Psoas muscle (tissue), 8 donors: ENCODE data around the gene CACNG1. TPM values are rescaled to one million over a fixed set of nuclear protein-coding genes. Genes with fewer than 3 reads are reported as not detected.

Experiments
- ATAC-seq, 4 donors: fragments of 200-7000 bp; cut with Tn5 transposase; one replicate each; pipeline ENCODE4 v1.9.1; 2020; ENCODE audit warnings: moderate library complexity in 3 of 4, mild to moderate bottlenecking in 2 of 4
- DNase-seq, 2 donors: peaks; one replicate each; pipeline ENCODE4 v3.0.0-alpha.2; 2020
- H3K27ac ChIP-seq: fragments of 200-600 bp; one replicate; pipeline ENCODE4 v1.8.0; 2022
- H3K27me3 ChIP-seq, 3 donors: fragments of 200-600 bp in 1 of 3; one replicate each; pipeline versions ENCODE4 v1.6.1 to v1.8.0; 2013 to 2022; ENCODE audit warnings: low read length in 2 of 3, mild to moderate bottlenecking in 2 of 3, moderate library complexity in 1 of 3; ENCODE audit not compliant: insufficient read depth in 3 of 3
- H3K36me3 ChIP-seq, 2 donors: fragments of 200-600 bp in 1 of 2; one replicate each; pipeline versions ENCODE4 v1.6.1 to v1.8.0; 2013 to 2022; ENCODE audit warnings: low read depth in 1 of 2, mild to moderate bottlenecking in 1 of 2, moderate library complexity in 1 of 2; ENCODE audit not compliant: insufficient read depth in 1 of 2
- H3K4me1 ChIP-seq: fragments of 200-600 bp; one replicate; pipeline ENCODE4 v1.8.0; 2022
- H3K4me3 ChIP-seq: fragments of 200-600 bp; one replicate; pipeline ENCODE4 v1.8.0; 2022; ENCODE audit warnings: mild to moderate bottlenecking
- H3K9me3 ChIP-seq: fragments of 200-600 bp; one replicate; pipeline ENCODE4 v1.8.0; 2022
- CTCF ChIP-seq: fragments of 200-600 bp; IDR thresholded peaks from one replicate; pipeline ENCODE4 v1.8.0; 2022; ENCODE audit warnings: antibody characterized with exemption
- WGBS, 3 donors: extraction: QIAGEN DNeasy Blood & Tissue Kit; methylation state at CpG; one replicate each; pipeline versions ENCODE4 v1.1.6 to v1.1.7; 2013; 5-methylcytosine and 5-hydroxymethylcytosine counted together
- intact Hi-C, 2 donors: fragments of 100-400 bp; cut with DNase I; formaldehyde crosslinking; loops; one replicate each; pipeline versions ENCODE4 v1.11.0 to v1.14.2; 2022
- polyA plus RNA-seq, 3 donors: library from polyadenylated mRNA; stranded (reverse); fragments of 200-250 nt; gene quantifications; one replicate each; pipeline ENCODE4 v1.2.3, GENCODE V29; 2013
- total RNA-seq, 4 donors: library from RNA; stranded (reverse); fragmentation: NEBNext Ultra II Directional in 2 of 4; extraction: Animal tissue kit (Norgen Biotek cat#: 25700) in 2 of 4; gene quantifications; one replicate each; pipeline versions ENCODE4 v1.2.1 to v1.2.4, GENCODE V29; 2021 to 2023
- donor health status: healthy with polysubstance abuse.
- donor health status: DM: no; HTN: no; CAD: no; lungs with moderate emphysema.
- donor health status: Bipolar disorder and iron deficiency.
- donor health status: healthy.
- donor health status: DM: yes; HTN: yes; CAD: no.
- donor health status: DM: no; HTN: no; CAD: no.
- donor health status: DM: no; HTN: no; CAD: no.
- donor health status: DM: yes; HTN: yes; CAD: no.

CACNG1 gene
- total and polyA plus RNA-seq, 7 donors = 20.3 to 312 (median 72.5) TPM

GRCh38 chr17:67046398-67046797, 2.0 kb downstream of the CACNG1 start:
- 24 to 31% (median 27%) methylated on average over 4 of the region's 4 CpGs for WGBS, 3 donors
- H3K27ac ChIP-seq = peak overlapping the region; percentile 98
- peak overlapping the region; percentile 72 for H3K4me3 ChIP-seq

GRCh38 chr17:67047382-67047781, 3.0 kb downstream of the CACNG1 start:
- no peak for ATAC-seq
- Histone ChIP-seq H3K36me3 (peaks cover 0 to 12% of the 10 kb centered on the region in 2 donors), H3K4me1 (peaks cover 54% of the 10 kb centered on the region), H3K27ac (peak overlapping the region; percentile 98), H3K9me3 (peaks cover 10% of the 10 kb centered on the region), H3K4me3 (peak overlapping the region; percentile 72), H3K27me3 (no peaks in the 10 kb centered on the region)
- intact Hi-C loops = no loop called here
- no peak for DNase-seq
- 75 to 83% (median 80%) methylated on average over 1 of the region's 1 CpG for WGBS, 3 donors
- no peak for TF ChIP-seq CTCF

More at GRCh38 chr17:67046398-67046797, 2.0 kb downstream of the CACNG1 start:
- Histone ChIP-seq H3K36me3 (peaks cover 0 to 12% of the 10 kb centered on the region in 2 donors), H3K4me1 (peaks cover 51% of the 10 kb centered on the region), H3K9me3 (peaks cover 10% of the 10 kb centered on the region), H3K27me3 (no peaks in the 10 kb centered on the region)
- intact Hi-C loops = no loop called here
- DNase-seq = peak; percentile 55 to 94
- peak; percentile 56 to 69 (median 65) for ATAC-seq
- no peak for TF ChIP-seq CTCF

- peaks cover 49% of the 10 kb centered on the region for H3K4me1 ChIP-seq
- H3K9me3 ChIP-seq = peaks cover 10% of the 10 kb centered on the region
- H3K27ac ChIP-seq = peak overlapping the region; percentile 68
- 77 to 89% (median 77%) methylated on average over 5 of the region's 5 CpGs for WGBS, 3 donors
- no peaks in the 10 kb centered on the region for H3K27me3 ChIP-seq
- H3K36me3 ChIP-seq = peaks cover 0 to 20% of the 10 kb centered on the region in 2 donors
- intact Hi-C loops = no loop called here
- DNase-seq (no peak), ATAC-seq (no peak)
- TF ChIP-seq CTCF = no peak
- no peak overlapping the region for H3K4me3 ChIP-seq
Observed at GRCh38 chr17:67049025-67049739, 4.8 kb downstream of the CACNG1 start.

GRCh38 chr17:67050066-67050465, 5.7 kb downstream of the CACNG1 start:
- no peak for TF ChIP-seq CTCF
- intact Hi-C loops = no loop called here
- Histone ChIP-seq H3K36me3 (peaks cover 0 to 26% of the 10 kb centered on the region in 2 donors), H3K4me3 (no peak overlapping the region), H3K27me3 (no peaks in the 10 kb centered on the region), H3K27ac (peak overlapping the region; percentile 68), H3K4me1 (peaks cover 49% of the 10 kb centered on the region), H3K9me3 (peaks cover 10% of the 10 kb centered on the region)
- ATAC-seq (no peak), DNase-seq (no peak)
- WGBS, 3 donors = 46 to 100% (median 49%) methylated on average over 1 of the region's 1 CpG
